H1 (cell line): ENCODE data around the gene CEP85L. TPM values are rescaled to one million over a fixed set of nuclear protein-coding genes. Genes with fewer than 3 reads are reported as not detected.

Experiments
- ASH2L ChIP-seq: fragments of 200-600, 300-600 bp; sonication (generic); IDR thresholded peaks from one replicate; pipeline ENCODE4 v1.7.1; 2017; ENCODE audit warnings: low read length
- BCL11A ChIP-seq, 2 experiments: IDR thresholded peaks; one replicate each; pipeline ENCODE4 v1.6.1; 2011; ENCODE audit warnings: low read depth in 2 of 2, low read length in 2 of 2, mild to moderate bottlenecking in 2 of 2
- CTBP2 ChIP-seq: IDR thresholded peaks from 2 replicates; pipeline ENCODE4 v1.7.0; 2011; ENCODE audit warnings: borderline replicate concordance, mild to moderate bottlenecking, moderate library complexity, mixed read lengths, low read length; ENCODE audit not compliant: insufficient read depth, insufficient read length
- GTF2F1 ChIP-seq: IDR thresholded peaks from 2 replicates; pipeline ENCODE4 v1.6.1; 2012; ENCODE audit warnings: low read depth, low read length, improper control_type of control experiment, borderline replicate concordance
- SUZ12 ChIP-seq: fragments of 200-600 bp; sonication (generic); IDR thresholded peaks from 2 replicates; pipeline ENCODE4 v1.6.1; 2012; ENCODE audit warnings: mild to moderate bottlenecking, inconsistent platforms, low read length, moderate library complexity, mixed read lengths
- ZNF274 ChIP-seq: IDR thresholded peaks from 2 replicates; pipeline ENCODE4 v1.7.0; 2012; ENCODE audit warnings: low read length, borderline replicate concordance; ENCODE audit errors: extremely low read depth
- polyA plus RNA-seq, 7 experiments: library from polyadenylated mRNA; depleted of rRNA in 3 of 7; stranded (reverse) in 5 of 7; unstranded in 2 of 7; fragments of >200 nt in 5 of 7; fragments of 200-250 nt in 2 of 7; gene quantifications; 1 replicate in 5 of 7; 2 replicates in 1 of 7; 4 replicates in 1 of 7; pipeline versions ENCODE4 v1.2.1 to v1.2.3, GENCODE V29; 2011 to 2013; ENCODE audit warnings: missing spikeins in 2 of 7, mixed read lengths in 2 of 7
- total RNA-seq: library from RNA; stranded (reverse); fragmentation: NEBNext Ultra II Directional; extraction: Animal tissue kit (Norgen Biotek cat#: 25700); gene quantifications from 2 replicates; pipeline ENCODE4 v1.2.1, GENCODE V29; 2021

Gene CEP85L
- total and polyA plus RNA-seq, 2 of the 8 experiments (the other 6 are each of a cell fraction or from before 2014, with no cell fraction given): 3.2 to 27.6 TPM

- TF ChIP-seq CTBP2 (no peak), SUZ12 (no peak), BCL11A (IDR thresholded peaks at IDR 0.05; ENCODE audit: low read depth in 2 of 2, low read length in 2 of 2) (no peak), ASH2L (no peak), GTF2F1 (no peak), ZNF274 (no peak)
These were observed 31.2 kb downstream of the CEP85L start (continued) for GRCh38 chr6:118620202-118620601.
